ENCODE results near the gene ZNF652.
"Not testable (repeated sequence)": the region's sequence is repeated elsewhere in the genome, so short reads cannot be mapped to it uniquely, and the experiment has no call there.

Gene ZNF652

DNA sequence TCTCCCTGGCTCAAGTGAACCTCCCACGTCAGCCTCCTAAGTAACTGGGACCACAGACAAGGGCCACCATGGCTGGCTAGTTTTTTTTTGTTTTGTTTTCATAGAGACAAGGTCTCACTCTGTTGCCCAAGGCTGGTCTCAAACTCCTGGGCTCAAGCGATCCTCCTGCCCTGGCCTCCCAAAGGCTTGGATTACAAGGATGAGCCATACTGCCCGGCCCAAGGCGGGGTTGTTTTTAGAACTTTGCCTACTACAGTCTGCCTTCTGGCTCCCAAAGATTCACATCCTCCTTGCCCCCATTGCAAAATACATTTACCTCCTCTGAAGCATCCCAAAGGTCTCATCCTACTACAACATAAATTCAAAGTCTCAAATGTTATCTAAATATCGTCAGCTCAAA is 82.0 kb downstream of the ZNF652 start:
- Histone ChIP-seq H3K36me3 (replicated peaks; ENCODE audit: low read depth, low read length) (no peaks in the 10 kb centered on the region), H4K20me1 (ENCODE audit: insufficient read depth, low read length) (no peaks in the 10 kb centered on the region), H3K9ac (ENCODE audit: low read length) (no peak overlapping the region), H2AFZ (ENCODE audit: low read depth, low read length) (no peak overlapping the region), H3K9me3 (ENCODE audit: insufficient read depth, low read length) (no peaks in the 10 kb centered on the region), H3K27me3 (ENCODE audit: low read depth, low read length) (no peaks in the 10 kb centered on the region), H3K4me3 (ENCODE audit: low read length) (no peak overlapping the region), H3K4me2 (ENCODE audit: low read length) (no peak overlapping the region), H3K27ac (ENCODE audit: low read length) (no peak overlapping the region), H3K79me2 (ENCODE audit: low read length) (no peaks in the 10 kb centered on the region), H3K4me1 (ENCODE audit: low read length) (no peaks in the 10 kb centered on the region)
- TF ChIP-seq EZH2phosphoT487 (IDR thresholded peaks at IDR 0.05; ENCODE audit: low read depth), result no peak
- TF ChIP-seq, protein P1, sequence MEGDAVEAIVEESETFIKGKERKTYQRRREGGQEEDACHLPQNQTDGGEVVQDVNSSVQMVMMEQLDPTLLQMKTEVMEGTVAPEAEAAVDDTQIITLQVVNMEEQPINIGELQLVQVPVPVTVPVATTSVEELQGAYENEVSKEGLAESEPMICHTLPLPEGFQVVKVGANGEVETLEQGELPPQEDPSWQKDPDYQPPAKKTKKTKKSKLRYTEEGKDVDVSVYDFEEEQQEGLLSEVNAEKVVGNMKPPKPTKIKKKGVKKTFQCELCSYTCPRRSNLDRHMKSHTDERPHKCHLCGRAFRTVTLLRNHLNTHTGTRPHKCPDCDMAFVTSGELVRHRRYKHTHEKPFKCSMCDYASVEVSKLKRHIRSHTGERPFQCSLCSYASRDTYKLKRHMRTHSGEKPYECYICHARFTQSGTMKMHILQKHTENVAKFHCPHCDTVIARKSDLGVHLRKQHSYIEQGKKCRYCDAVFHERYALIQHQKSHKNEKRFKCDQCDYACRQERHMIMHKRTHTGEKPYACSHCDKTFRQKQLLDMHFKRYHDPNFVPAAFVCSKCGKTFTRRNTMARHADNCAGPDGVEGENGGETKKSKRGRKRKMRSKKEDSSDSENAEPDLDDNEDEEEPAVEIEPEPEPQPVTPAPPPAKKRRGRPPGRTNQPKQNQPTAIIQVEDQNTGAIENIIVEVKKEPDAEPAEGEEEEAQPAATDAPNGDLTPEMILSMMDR (IDR thresholded peaks at IDR 0.05; ENCODE audit: low read depth, low read length), result no peak

DNA sequence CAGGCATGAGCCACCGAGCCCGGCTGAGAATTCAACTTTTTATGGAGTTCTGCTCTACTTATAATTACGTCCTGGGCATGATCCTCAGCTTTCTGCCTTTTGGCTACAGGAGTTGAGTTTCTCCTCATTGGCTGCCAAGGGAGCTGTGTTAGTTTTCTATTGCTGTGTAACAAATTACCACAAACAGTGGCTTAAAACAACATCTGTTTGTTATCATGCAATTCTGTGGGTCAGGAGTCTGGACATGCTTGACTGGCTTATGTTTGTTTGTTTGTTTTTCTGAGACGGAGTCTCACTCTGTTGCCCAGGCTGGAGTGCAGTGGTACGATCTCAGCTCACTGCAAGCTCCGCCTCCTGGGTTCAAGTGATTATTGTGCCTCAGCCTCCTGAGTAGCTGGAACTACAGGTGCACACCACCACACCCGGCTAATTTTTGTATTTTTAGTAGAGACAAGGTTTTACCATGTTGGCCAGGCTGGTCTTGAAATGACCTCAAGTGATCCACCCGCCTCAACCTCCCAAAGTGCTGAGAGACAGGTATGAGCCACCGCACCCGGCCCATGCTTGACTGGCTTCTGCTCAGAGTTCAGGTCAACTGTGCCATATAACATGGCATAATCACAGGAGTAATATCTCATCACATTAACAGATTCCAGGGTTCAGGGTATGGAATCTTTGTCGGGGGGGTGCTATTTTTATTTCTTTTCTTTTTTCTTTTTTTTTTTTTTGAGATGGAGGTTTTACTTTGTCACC is 82.6 kb downstream of the ZNF652 start:
- H3K27me3 ChIP-seq (ENCODE audit: low read depth, low read length); H3K9ac ChIP-seq (ENCODE audit: low read length); H3K4me2 ChIP-seq (ENCODE audit: low read length); H2AFZ ChIP-seq (ENCODE audit: low read depth, low read length); H3K9me3 ChIP-seq (ENCODE audit: insufficient read depth, low read length); H4K20me1 ChIP-seq (ENCODE audit: insufficient read depth, low read length); H3K79me2 ChIP-seq (ENCODE audit: low read length); H3K4me3 ChIP-seq (ENCODE audit: low read length); H3K36me3 ChIP-seq (replicated peaks; ENCODE audit: low read depth, low read length); H3K4me1 ChIP-seq (ENCODE audit: low read length); H3K27ac ChIP-seq (ENCODE audit: low read length): not testable (repeated sequence)

DNA sequence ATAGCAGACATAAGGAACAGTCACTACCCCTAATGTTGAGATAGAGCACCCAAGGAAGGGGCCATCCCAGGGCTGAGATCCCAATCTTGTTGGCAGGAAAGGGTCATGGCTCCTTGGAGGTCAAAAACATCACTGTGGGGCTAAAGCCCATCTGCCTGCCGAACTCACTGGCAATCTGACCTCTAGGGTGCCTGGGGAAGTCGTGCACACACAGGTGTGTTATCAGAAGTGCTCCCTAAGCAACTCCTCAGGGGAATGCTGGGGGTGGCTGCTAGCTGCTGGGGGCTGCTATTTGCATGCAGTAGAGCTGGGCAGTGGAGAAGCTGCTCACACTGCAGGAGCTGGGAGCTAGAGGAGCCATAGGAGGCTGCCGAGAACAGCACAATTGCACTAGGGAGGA is 84.0 kb downstream of the ZNF652 start:
- no peaks in the 10 kb centered on the region for H3K79me2 ChIP-seq (ENCODE audit: low read length)
- H3K27me3 ChIP-seq (ENCODE audit: low read depth, low read length), result no peaks in the 10 kb centered on the region
- no peak overlapping the region for H2AFZ ChIP-seq (ENCODE audit: low read depth, low read length)
- no peak overlapping the region for H3K27ac ChIP-seq (ENCODE audit: low read length)
- TF ChIP-seq EZH2phosphoT487 (IDR thresholded peaks at IDR 0.05; ENCODE audit: low read depth), result no peak
- TF ChIP-seq, protein P1 (IDR thresholded peaks at IDR 0.05; ENCODE audit: low read depth, low read length), result no peak
- no peaks in the 10 kb centered on the region for H4K20me1 ChIP-seq (ENCODE audit: insufficient read depth, low read length)
- no peaks in the 10 kb centered on the region for H3K4me1 ChIP-seq (ENCODE audit: low read length)
- H3K4me3 ChIP-seq (ENCODE audit: low read length), result no peak overlapping the region
- H3K9me3 ChIP-seq (ENCODE audit: insufficient read depth, low read length), result no peaks in the 10 kb centered on the region
- no peaks in the 10 kb centered on the region for H3K36me3 ChIP-seq (replicated peaks; ENCODE audit: low read depth, low read length)
- H3K4me2 ChIP-seq (ENCODE audit: low read length), result no peak overlapping the region
- no peak overlapping the region for H3K9ac ChIP-seq (ENCODE audit: low read length)

DNA sequence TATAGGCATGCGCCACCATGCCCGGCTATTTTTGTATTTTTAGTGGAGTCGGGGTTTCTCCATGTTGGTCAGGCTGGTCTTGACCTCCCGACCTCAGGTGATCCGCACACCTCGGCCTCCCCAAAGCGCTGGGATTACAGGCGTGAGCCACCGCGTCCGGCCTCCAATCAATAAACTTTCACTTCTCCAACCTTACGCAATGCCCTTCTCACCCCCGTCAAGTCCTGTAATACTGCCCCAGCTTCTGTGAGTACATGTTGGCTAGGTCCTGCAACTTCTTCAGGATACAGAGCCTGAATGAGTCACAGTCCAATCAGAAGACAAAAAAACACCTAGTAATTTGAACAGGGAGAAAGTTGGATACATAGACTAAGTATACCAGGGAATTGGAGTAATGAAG is 84.4 kb downstream of the ZNF652 start:
- Histone ChIP-seq H4K20me1 (ENCODE audit: insufficient read depth, low read length) (no peaks in the 10 kb centered on the region), H3K9me3 (ENCODE audit: insufficient read depth, low read length) (no peaks in the 10 kb centered on the region), H3K27ac (ENCODE audit: low read length) (no peak overlapping the region), H3K36me3 (replicated peaks; ENCODE audit: low read depth, low read length) (no peaks in the 10 kb centered on the region), H3K4me2 (ENCODE audit: low read length) (no peak overlapping the region), H3K79me2 (ENCODE audit: low read length) (no peaks in the 10 kb centered on the region), H2AFZ (ENCODE audit: low read depth, low read length) (no peak overlapping the region), H3K27me3 (ENCODE audit: low read depth, low read length) (no peaks in the 10 kb centered on the region), H3K9ac (ENCODE audit: low read length) (no peak overlapping the region), H3K4me1 (ENCODE audit: low read length) (no peaks in the 10 kb centered on the region), H3K4me3 (ENCODE audit: low read length) (no peak overlapping the region)
- no peak for TF ChIP-seq EZH2phosphoT487 (IDR thresholded peaks at IDR 0.05; ENCODE audit: low read depth)
- TF ChIP-seq, protein P1 (IDR thresholded peaks at IDR 0.05; ENCODE audit: low read depth, low read length), result no peak

DNA sequence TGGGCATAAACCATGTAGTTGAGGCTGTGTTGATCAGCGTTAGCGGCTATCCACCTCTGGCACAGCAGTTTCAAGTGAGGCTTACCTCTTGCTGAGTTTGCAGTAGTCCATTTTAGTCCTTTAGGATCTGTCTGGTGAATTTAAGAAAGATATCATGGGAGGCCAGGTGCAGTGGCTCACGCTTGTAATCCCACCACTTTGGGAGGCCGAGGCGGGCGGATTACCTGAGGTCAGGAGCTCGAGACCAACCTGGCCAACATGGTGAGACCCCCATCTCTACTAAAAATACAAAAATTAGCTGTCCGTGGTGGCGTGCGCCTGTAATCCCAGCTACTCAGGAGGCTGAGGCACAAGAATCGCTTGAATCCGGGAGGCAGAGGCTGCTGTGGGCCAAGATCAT is 86.1 kb downstream of the ZNF652 start:
- H3K9me3 ChIP-seq (ENCODE audit: insufficient read depth, low read length); H3K4me1 ChIP-seq (ENCODE audit: low read length); H3K36me3 ChIP-seq (replicated peaks; ENCODE audit: low read depth, low read length); H4K20me1 ChIP-seq (ENCODE audit: insufficient read depth, low read length); H3K4me2 ChIP-seq (ENCODE audit: low read length); H2AFZ ChIP-seq (ENCODE audit: low read depth, low read length); H3K27me3 ChIP-seq (ENCODE audit: low read depth, low read length); H3K4me3 ChIP-seq (ENCODE audit: low read length); H3K27ac ChIP-seq (ENCODE audit: low read length); H3K9ac ChIP-seq (ENCODE audit: low read length); H3K79me2 ChIP-seq (ENCODE audit: low read length): not testable (repeated sequence)

All from OCI-LY3 (cell line).